Calu3 (cell line): Measurements from ENCODE around the gene SNAPC2. TPM values are rescaled to one million over a fixed set of nuclear protein-coding genes. Genes with fewer than 3 reads are reported as not detected.
A peak's percentile ranks its signal among the peaks of the same experiment; 100 is the strongest.
"Not testable (repeated sequence)": the region's sequence is repeated elsewhere in the genome, so short reads cannot be mapped to it uniquely, and the experiment has no call there.

Experiments
- BruUV-seq: library from RNA; stranded (reverse); fragments of 400-500 nt; replicated peaks from 2 replicates; lab custom pipeline; 2021; lab: Mats Ljungman, UMichigan
- CTCF ChIA-PET: fragments of 300-600 bp; sonication (Branson Sonifier 250); formaldehyde crosslinking; loops from one replicate; lab custom pipeline; 2022; ENCODE audit warnings: antibody characterized with exemption; lab: Charles Lee
- DNase-seq: peaks from one replicate; pipeline ENCODE4 v3.0.0; 2022
- H3K27ac Mint-ChIP-seq: one replicate; pipeline ENCODE4 v1.8.0; 2022; ENCODE audit warnings: mixed read lengths; ENCODE audit not compliant: unreplicated experiment
- H3K27me3 Mint-ChIP-seq: one replicate; pipeline ENCODE4 v1.8.0; 2022; ENCODE audit warnings: mixed read lengths; ENCODE audit not compliant: unreplicated experiment
- H3K36me3 Mint-ChIP-seq: one replicate; pipeline ENCODE4 v1.8.0; 2022; ENCODE audit warnings: mild to moderate bottlenecking, moderate library complexity, mixed read lengths; ENCODE audit not compliant: insufficient read depth, unreplicated experiment
- H3K4me1 Mint-ChIP-seq: one replicate; pipeline ENCODE4 v1.8.0; 2022; ENCODE audit warnings: mild to moderate bottlenecking, low read depth, mixed read lengths; ENCODE audit not compliant: unreplicated experiment
- H3K4me3 Mint-ChIP-seq: one replicate; pipeline ENCODE4 v1.8.0; 2022; ENCODE audit warnings: mild to moderate bottlenecking, low read depth, moderate library complexity, mixed read lengths; ENCODE audit not compliant: unreplicated experiment
- H3K9me3 Mint-ChIP-seq: one replicate; pipeline ENCODE4 v1.8.0; 2022; ENCODE audit warnings: low read depth, mixed read lengths; ENCODE audit not compliant: unreplicated experiment
- CTCF ChIP-seq: fragments of 200-600 bp; IDR thresholded peaks from one replicate; pipeline ENCODE4 v1.8.0; 2022; ENCODE audit warnings: antibody characterized with exemption; ENCODE audit not compliant: unreplicated experiment
- intact Hi-C: fragments of 100-400 bp; cut with micrococcal nuclease; formaldehyde crosslinking; loops from one replicate; pipeline ENCODE4 v1.10.0; 2022; ENCODE audit not compliant: unreplicated experiment
- total RNA-seq: library from RNA; stranded (reverse); gene quantifications from 2 replicates; pipeline ENCODE4 v1.2.3, GENCODE V29; 2022

Gene SNAPC2
- total RNA-seq, 1 experiment from 2014 or later = 12.1 TPM

- Mint-ChIP-seq H3K9me3 (no peaks in the 10 kb centered on the region), H3K27me3 (no peaks in the 10 kb centered on the region), H3K4me3 (peak within 1 kb of the TSS; percentile 58), H3K36me3 (no peaks in the 10 kb centered on the region), H3K27ac (no peak within 1 kb of the TSS), H3K4me1 (no peaks in the 10 kb centered on the region)
- no TSS peak for BruUV-seq
- TF ChIP-seq CTCF = no peak
- intact Hi-C loops = no loop called here
- DNase-seq = peak; percentile 87
- CTCF ChIA-PET = interaction anchor here (0.7 to 1.0 kb wide), 2 partner anchors 12 to 32 kb away, joined by 3 to 6 read pairs; partner anchors contain the start of gene SNAPC2
Measured at GRCh38 chr19:7888145-7888825, 31.9 kb upstream of the SNAPC2 start, which contains the start of gene LRRC8E. LRRC8E (plus strand) TSS chr19:7888510; CDS start chr19:7895604, 7,094 bp downstream.

GRCh38 chr19:7888826-7889217, 31.3 kb upstream of the SNAPC2 start:
- Mint-ChIP-seq H3K27ac (no peak overlapping the region), H3K4me1 (no peaks in the 10 kb centered on the region), H3K36me3 (no peaks in the 10 kb centered on the region), H3K27me3 (no peaks in the 10 kb centered on the region), H3K9me3 (no peaks in the 10 kb centered on the region), H3K4me3 (peak overlapping the region; percentile 58)
- TF ChIP-seq CTCF = no peak
- TSS peak; percentile 72 for BruUV-seq
- no peak for DNase-seq
- intact Hi-C loops = no loop called here
- CTCF ChIA-PET = interaction anchor here (0.7 to 1.0 kb wide), 3 partner anchors 12 to 55 kb away, joined by 3 to 6 read pairs (median 3); partner anchors contain the start of genes SNAPC2 and TIMM44

- H3K27ac Mint-ChIP-seq, BruUV-seq, CTCF ChIA-PET, H3K9me3 Mint-ChIP-seq, intact Hi-C loops, DNase-seq, H3K27me3 Mint-ChIP-seq, H3K4me3 Mint-ChIP-seq, H3K4me1 Mint-ChIP-seq, H3K36me3 Mint-ChIP-seq: not testable (repeated sequence)
Measured at GRCh38 chr19:7893362-7894101, 26.6 kb upstream of the SNAPC2 start.

- Mint-ChIP-seq H3K27me3 (no peaks in the 10 kb centered on the region), H3K27ac (peak overlapping the region; percentile 54), H3K9me3 (no peaks in the 10 kb centered on the region), H3K4me1 (no peaks in the 10 kb centered on the region), H3K4me3 (peak overlapping the region; percentile 21), H3K36me3 (no peaks in the 10 kb centered on the region)
- no TSS peak for BruUV-seq
- intact Hi-C loops = no loop called here
- peak; percentile 71 for DNase-seq
- CTCF ChIA-PET = interaction anchor here (0.9 kb wide), 1 partner anchor 9 kb away, joined by 3 read pairs; the partner anchor contains the start of gene MAP2K7
- TF ChIP-seq CTCF = no peak
Measured at GRCh38 chr19:7894612-7895309, 25.4 kb upstream of the SNAPC2 start.
